ENCODE data around the gene CTDP1. TPM values are rescaled to one million over a fixed set of nuclear protein-coding genes. Genes with fewer than 3 reads are reported as not detected.

Gene CTDP1
- total RNA-seq, 1 donor, result 20.7 TPM

GRCh38 chr18:79754022-79754761 is 74.6 kb downstream of the CTDP1 start:
- TF ChIP-seq, protein P1, sequence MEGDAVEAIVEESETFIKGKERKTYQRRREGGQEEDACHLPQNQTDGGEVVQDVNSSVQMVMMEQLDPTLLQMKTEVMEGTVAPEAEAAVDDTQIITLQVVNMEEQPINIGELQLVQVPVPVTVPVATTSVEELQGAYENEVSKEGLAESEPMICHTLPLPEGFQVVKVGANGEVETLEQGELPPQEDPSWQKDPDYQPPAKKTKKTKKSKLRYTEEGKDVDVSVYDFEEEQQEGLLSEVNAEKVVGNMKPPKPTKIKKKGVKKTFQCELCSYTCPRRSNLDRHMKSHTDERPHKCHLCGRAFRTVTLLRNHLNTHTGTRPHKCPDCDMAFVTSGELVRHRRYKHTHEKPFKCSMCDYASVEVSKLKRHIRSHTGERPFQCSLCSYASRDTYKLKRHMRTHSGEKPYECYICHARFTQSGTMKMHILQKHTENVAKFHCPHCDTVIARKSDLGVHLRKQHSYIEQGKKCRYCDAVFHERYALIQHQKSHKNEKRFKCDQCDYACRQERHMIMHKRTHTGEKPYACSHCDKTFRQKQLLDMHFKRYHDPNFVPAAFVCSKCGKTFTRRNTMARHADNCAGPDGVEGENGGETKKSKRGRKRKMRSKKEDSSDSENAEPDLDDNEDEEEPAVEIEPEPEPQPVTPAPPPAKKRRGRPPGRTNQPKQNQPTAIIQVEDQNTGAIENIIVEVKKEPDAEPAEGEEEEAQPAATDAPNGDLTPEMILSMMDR (IDR thresholded peaks at IDR 0.05; ENCODE audit: insufficient read depth, low read depth, low read length), result no peak
- no peak for DNase-seq (ENCODE audit: low read depth)
- H3K4me3 ChIP-seq (ENCODE audit: low read depth, low read length), result no peak overlapping the region

DNA sequence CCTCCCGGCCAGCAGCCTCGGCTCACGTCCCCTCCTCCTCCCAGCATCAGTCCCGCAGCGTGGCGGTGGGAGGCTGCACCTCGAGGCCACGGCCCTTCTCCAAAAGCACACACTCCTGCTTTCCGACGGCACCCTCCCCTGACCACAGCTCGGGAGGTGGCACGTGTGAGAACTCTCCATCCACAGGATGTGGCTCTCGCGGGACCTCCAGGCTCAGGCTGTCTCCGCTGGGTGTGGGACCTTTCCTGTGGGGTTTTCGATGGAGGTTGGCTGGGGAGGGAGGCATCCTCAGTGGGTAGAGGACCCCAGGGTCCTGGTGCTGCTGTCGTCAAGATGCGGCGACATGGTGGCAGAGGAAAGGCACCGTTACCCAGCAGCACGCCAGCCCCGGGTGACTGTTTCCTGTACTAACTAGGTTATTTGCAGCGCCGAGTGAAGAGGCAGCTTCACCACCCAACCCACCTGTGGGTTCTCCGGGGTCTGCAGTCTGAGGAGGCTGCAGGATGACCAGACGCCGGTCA is 75.3 kb downstream of the CTDP1 start:
- H3K4me3 ChIP-seq (ENCODE audit: low read depth, low read length), result no peak overlapping the region
- TF ChIP-seq, protein P1 (IDR thresholded peaks at IDR 0.05; ENCODE audit: insufficient read depth, low read depth, low read length), result no peak
- DNase-seq (ENCODE audit: low read depth), result no peak

- H3K4me3 ChIP-seq (ENCODE audit: low read depth, low read length), result no peak overlapping the region
- DNase-seq (ENCODE audit: low read depth), result no peak
- TF ChIP-seq, protein P1 (IDR thresholded peaks at IDR 0.05; ENCODE audit: insufficient read depth, low read depth, low read length), result no peak
Observed at GRCh38 chr18:79755496-79756142, 76.0 kb downstream of the CTDP1 start.

DNA sequence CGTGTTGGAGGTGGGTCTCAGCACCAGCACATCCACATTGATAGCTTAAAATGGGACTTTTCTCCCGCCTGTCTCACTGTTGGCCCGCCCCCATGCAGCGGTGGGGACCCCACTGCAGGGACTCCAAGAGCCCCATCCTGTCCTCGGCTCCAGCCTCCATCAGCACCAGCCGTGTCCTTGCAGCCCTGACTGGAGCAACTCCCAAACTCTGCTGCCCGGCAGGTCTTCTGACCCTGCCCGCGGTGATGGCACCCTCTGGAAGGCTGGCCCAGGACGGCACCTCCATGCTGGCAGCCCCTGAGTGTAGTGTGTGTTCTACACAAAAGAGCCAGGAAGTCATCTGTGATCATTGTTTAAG is 76.5 kb downstream of the CTDP1 start:
- TF ChIP-seq, protein P1 (IDR thresholded peaks at IDR 0.05; ENCODE audit: insufficient read depth, low read depth, low read length), result no peak
- no peak overlapping the region for H3K4me3 ChIP-seq (ENCODE audit: low read depth, low read length)
- no peak for DNase-seq (ENCODE audit: low read depth)

- no peak overlapping the region for H3K4me3 ChIP-seq (ENCODE audit: low read depth, low read length)
- TF ChIP-seq, protein P1 (IDR thresholded peaks at IDR 0.05; ENCODE audit: insufficient read depth, low read depth, low read length), result no peak
- no peak for DNase-seq (ENCODE audit: low read depth)
Observed at GRCh38 chr18:79756826-79757225, 77.2 kb downstream of the CTDP1 start.

- TF ChIP-seq, protein P1 (IDR thresholded peaks at IDR 0.05; ENCODE audit: insufficient read depth, low read depth, low read length), result no peak
- DNase-seq (ENCODE audit: low read depth), result no peak
- no peak overlapping the region for H3K4me3 ChIP-seq (ENCODE audit: low read depth, low read length)
Observed at GRCh38 chr18:79760348-79760747, 80.7 kb downstream of the CTDP1 start.

Measured in fibroblast of villous mesenchyme (primary cell).